Stimulated activated CD8-positive, alpha-beta memory T cell treated with anti-CD3 and anti-CD28 coated beads, Interleukin-15, amount 100 ng/mL, for 24 hours (primary cell): ENCODE measurements around the gene HS3ST6.
"Not testable (repeated sequence)": the region's sequence is repeated elsewhere in the genome, so short reads cannot be mapped to it uniquely, and the experiment has no call there.

Source experiments
- DNase-seq: peaks from one replicate; pipeline ENCODE4 v3.0.0-alpha.2; 2020; ENCODE audit warnings: low read depth

HS3ST6 gene

GRCh38 chr16:1877804-1878203, 40.4 kb downstream of the HS3ST6 start:
- no peak for DNase-seq

GRCh38 chr16:1877089-1877488, 41.1 kb downstream of the HS3ST6 start:
- DNase-seq: no peak

- no peak for DNase-seq
Observed at GRCh38 chr16:1876468-1876867, 41.7 kb downstream of the HS3ST6 start.

GRCh38 chr16:1876066-1876465, 42.1 kb downstream of the HS3ST6 start:
- not testable (repeated sequence) for DNase-seq

GRCh38 chr16:1874854-1875253, 43.4 kb downstream of the HS3ST6 start:
- DNase-seq: no peak

GRCh38 chr16:1871974-1872635, 46.1 kb downstream of the HS3ST6 start, which contains the start of gene MEIOB:
Gene MEIOB, minus strand, starts transcription at chr16:1872164. Its CDS starts 3,989 bp downstream, at chr16:1868175.
- peak; percentile 22 for DNase-seq

GRCh38 chr16:1870365-1871082, 47.7 kb downstream of the HS3ST6 start:
- DNase-seq: no peak

- DNase-seq: no peak
Observed at GRCh38 chr16:1865902-1866690, 52.1 kb downstream of the HS3ST6 start.

GRCh38 chr16:1863681-1864460, 54.3 kb downstream of the HS3ST6 start:
- no peak for DNase-seq

GRCh38 chr16:1862394-1862793, 55.8 kb downstream of the HS3ST6 start:
- DNase-seq: no peak

GRCh38 chr16:1861730-1862129, 56.5 kb downstream of the HS3ST6 start:
- DNase-seq: no peak
